MCF 10A (cell line): Measurements from ENCODE around the gene CAVIN2. TPM values are rescaled to one million over a fixed set of nuclear protein-coding genes. Genes with fewer than 3 reads are reported as not detected.
A peak's percentile ranks its signal among the peaks of the same experiment; 100 is the strongest.

Source experiments
- Bru-seq: library from RNA; stranded (reverse); fragments of 400-500 nt; gene quantifications from one replicate; lab custom pipeline; 2021; lab: Mats Ljungman, UMichigan
- BruChase-seq, 2 experiments: library from RNA; stranded (reverse); fragments of 400-500 nt; gene quantifications; one replicate each; lab custom pipeline; 2021; lab: Mats Ljungman, UMichigan
- BruUV-seq: library from RNA; stranded (reverse); fragments of 400-500 nt; replicated peaks from 2 replicates; lab custom pipeline; 2021; lab: Mats Ljungman, UMichigan
- CTCF ChIA-PET: fragments of 300-600 bp; sonication (Branson Sonifier 250); formaldehyde crosslinking; extraction: SDS; loops from one replicate; lab custom pipeline; 2021; ENCODE audit warnings: antibody characterized with exemption, inconsistent platforms; lab: Yijun Ruan, JAX
- POLR2A ChIA-PET: fragments of 300-600, 350-650 bp; sonication (Branson Sonifier 250); formaldehyde crosslinking; extraction: SDS; loops from one replicate; lab custom pipeline; 2020; ENCODE audit warnings: antibody characterized with exemption, inconsistent platforms; lab: Yijun Ruan, JAX
- DNase-seq: peaks from one replicate; pipeline ENCODE4 v3.0.0-alpha.2; 2018; ENCODE audit not compliant: unreplicated experiment
- H3K27ac Mint-ChIP-seq: one replicate; pipeline ENCODE4 v1.8.0; 2022; ENCODE audit warnings: mild to moderate bottlenecking, low read depth, mixed read lengths; ENCODE audit not compliant: unreplicated experiment
- H3K27me3 Mint-ChIP-seq: one replicate; pipeline ENCODE4 v1.8.0; 2022; ENCODE audit warnings: mixed read lengths; ENCODE audit not compliant: insufficient read depth, unreplicated experiment
- H3K36me3 Mint-ChIP-seq: one replicate; pipeline ENCODE4 v1.8.0; 2022; ENCODE audit warnings: mild to moderate bottlenecking, moderate library complexity, mixed read lengths; ENCODE audit not compliant: insufficient read depth, unreplicated experiment
- H3K4me1 Mint-ChIP-seq: one replicate; pipeline ENCODE4 v1.8.0; 2022; ENCODE audit warnings: mixed read lengths; ENCODE audit not compliant: insufficient read depth, unreplicated experiment
- H3K4me3 Mint-ChIP-seq: one replicate; pipeline ENCODE4 v1.8.0; 2022; ENCODE audit warnings: mild to moderate bottlenecking, moderate library complexity, mixed read lengths; ENCODE audit not compliant: unreplicated experiment
- H3K9me3 Mint-ChIP-seq: one replicate; pipeline ENCODE4 v1.8.0; 2022; ENCODE audit warnings: mixed read lengths; ENCODE audit not compliant: unreplicated experiment
- intact Hi-C: fragments of 100-400 bp; cut with micrococcal nuclease; formaldehyde crosslinking; loops from 2 replicates; pipeline ENCODE4 v1.14.1; 2022
- long read RNA-seq: library from polyadenylated mRNA; stranded (forward); transcript quantifications from one replicate; pipeline ENCODE4 v2.0.0, GENCODE V29; 2022
- total RNA-seq: library from RNA; stranded (reverse); gene quantifications from 2 replicates; pipeline ENCODE4 v1.2.3, GENCODE V29; 2022
- TF ChIP-seq, protein P1 (sequence below): fragments of 200-600 bp; IDR thresholded peaks from one replicate; pipeline ENCODE4 v1.8.0; 2022; ENCODE audit warnings: antibody characterized with exemption, mild to moderate bottlenecking; ENCODE audit not compliant: unreplicated experiment

Gene CAVIN2, protein sequence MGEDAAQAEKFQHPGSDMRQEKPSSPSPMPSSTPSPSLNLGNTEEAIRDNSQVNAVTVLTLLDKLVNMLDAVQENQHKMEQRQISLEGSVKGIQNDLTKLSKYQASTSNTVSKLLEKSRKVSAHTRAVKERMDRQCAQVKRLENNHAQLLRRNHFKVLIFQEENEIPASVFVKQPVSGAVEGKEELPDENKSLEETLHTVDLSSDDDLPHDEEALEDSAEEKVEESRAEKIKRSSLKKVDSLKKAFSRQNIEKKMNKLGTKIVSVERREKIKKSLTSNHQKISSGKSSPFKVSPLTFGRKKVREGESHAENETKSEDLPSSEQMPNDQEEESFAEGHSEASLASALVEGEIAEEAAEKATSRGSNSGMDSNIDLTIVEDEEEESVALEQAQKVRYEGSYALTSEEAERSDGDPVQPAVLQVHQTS
- 14.7 and 16.4 TPM in 2 replicates for total RNA-seq
- Bru-seq, nascent RNA: percentile 70 among the genes with signal in this experiment
- percentile 73 among the genes with signal in this experiment for BruChase-seq, experiment 1, labeled RNA remaining after a 6-hour chase
- BruChase-seq, experiment 2, labeled RNA remaining after a 2-hour chase: percentile 70 among the genes with signal in this experiment
- long read RNA-seq, transcript CAVIN2-201 (2 exons, 3,229 nt): major isoform, 133 of 135 reads
- long read RNA-seq, partial matches to known transcripts: 0 of 135 reads
- long read RNA-seq, other reads (novel, unspliced or antisense): 2 of 135 reads

DNA sequence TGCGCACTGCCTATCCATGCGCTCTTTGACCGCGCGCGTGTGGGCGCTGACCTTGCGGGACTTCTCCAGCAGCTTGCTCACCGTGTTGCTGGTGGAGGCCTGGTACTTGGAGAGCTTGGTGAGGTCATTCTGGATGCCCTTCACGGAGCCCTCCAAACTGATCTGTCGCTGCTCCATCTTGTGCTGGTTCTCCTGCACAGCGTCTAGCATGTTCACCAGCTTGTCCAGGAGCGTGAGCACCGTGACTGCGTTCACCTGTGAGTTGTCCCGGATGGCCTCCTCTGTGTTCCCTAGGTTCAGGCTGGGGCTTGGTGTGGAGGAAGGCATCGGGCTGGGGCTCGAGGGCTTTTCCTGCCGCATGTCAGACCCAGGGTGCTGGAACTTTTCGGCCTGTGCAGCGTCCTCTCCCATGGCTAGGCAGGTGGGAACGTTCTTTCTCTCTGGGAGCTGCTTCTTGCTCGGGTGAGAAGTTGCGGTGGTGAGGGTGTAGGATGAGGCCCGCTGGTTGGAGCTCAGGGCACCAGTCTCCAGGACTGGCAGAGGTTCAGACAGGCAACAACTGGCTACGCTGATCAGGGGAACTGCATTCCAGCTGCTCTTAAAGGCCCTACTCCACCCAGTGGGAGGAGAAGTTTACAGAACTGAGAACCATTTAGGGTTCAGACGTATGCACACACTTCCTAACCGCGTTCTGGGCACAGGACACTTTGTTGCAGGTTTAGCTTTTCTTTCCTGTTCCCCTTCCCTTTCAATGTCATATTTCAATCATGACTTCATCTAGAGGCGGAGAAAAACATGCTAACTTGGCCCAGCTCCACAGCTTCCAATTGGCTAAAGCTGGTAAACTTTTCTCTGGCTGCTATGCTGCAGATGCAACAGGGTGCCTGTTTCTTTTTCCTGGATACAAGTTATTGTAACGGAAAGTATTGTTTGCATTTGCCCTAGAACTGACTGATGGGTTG lies at the start of gene CAVIN2:
Gene CAVIN2 (minus strand): TSS at position 574 of the 962 bp plus-strand sequence. CDS start 163 bp downstream, at position 411.
- POLR2A ChIA-PET: interaction anchor here (0.6 to 5.6 kb wide), 43 partner anchors 8 to 966 kb away, joined by 3 to 121 read pairs (median 4); partner anchors contain the start of genes GLS and NABP1
- Mint-ChIP-seq H3K9me3 (no peaks in the 10 kb centered on the region), H3K27ac (peak within 1 kb of the TSS; percentile 86), H3K4me1 (peaks cover 35% of the 10 kb centered on the region), H3K36me3 (peaks cover 15% of the 10 kb centered on the region), H3K4me3 (peak within 1 kb of the TSS; percentile 90), H3K27me3 (no peaks in the 10 kb centered on the region)
- BruUV-seq: TSS peak; percentile 39
- intact Hi-C loops: loop anchor here (2.0 to 10.0 kb wide), 3 partner anchors 48 to 158 kb away; no protein-coding TSS in a partner anchor
- TF ChIP-seq, protein P1, sequence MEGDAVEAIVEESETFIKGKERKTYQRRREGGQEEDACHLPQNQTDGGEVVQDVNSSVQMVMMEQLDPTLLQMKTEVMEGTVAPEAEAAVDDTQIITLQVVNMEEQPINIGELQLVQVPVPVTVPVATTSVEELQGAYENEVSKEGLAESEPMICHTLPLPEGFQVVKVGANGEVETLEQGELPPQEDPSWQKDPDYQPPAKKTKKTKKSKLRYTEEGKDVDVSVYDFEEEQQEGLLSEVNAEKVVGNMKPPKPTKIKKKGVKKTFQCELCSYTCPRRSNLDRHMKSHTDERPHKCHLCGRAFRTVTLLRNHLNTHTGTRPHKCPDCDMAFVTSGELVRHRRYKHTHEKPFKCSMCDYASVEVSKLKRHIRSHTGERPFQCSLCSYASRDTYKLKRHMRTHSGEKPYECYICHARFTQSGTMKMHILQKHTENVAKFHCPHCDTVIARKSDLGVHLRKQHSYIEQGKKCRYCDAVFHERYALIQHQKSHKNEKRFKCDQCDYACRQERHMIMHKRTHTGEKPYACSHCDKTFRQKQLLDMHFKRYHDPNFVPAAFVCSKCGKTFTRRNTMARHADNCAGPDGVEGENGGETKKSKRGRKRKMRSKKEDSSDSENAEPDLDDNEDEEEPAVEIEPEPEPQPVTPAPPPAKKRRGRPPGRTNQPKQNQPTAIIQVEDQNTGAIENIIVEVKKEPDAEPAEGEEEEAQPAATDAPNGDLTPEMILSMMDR: no peak
- DNase-seq: peak; percentile 95
- CTCF ChIA-PET: interaction anchor here (0.5 to 3.7 kb wide), 23 partner anchors 10 to 498 kb away, joined by 3 to 24 read pairs (median 4); no protein-coding TSS in a partner anchor

DNA sequence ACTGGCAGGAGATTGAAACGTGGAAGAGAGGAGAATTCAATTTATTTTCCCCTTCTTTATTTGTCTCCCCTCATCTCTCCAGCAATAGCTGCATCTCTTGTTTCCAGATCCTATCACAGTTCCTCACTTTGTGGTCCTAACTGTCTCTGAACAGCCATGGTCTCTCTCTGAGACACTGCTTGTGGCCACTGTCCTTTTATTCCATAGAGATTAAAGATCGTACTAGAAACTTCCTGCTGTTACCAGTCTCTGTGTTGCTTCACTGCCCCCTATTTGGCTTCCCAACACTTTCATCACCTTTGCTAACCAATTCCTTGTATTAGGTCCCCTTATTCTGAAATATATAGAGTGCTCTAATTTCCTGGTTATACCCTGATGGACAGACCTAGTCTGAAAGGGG lies 48.9 kb upstream of the CAVIN2 start:
- H3K9me3 Mint-ChIP-seq: no peaks in the 10 kb centered on the region
- peak; percentile 38 for DNase-seq
- H3K27ac Mint-ChIP-seq: peak overlapping the region; percentile 87
- H3K4me3 Mint-ChIP-seq: peak overlapping the region; percentile 26
- TF ChIP-seq, protein P1: no peak
- H3K36me3 Mint-ChIP-seq: no peaks in the 10 kb centered on the region
- peaks cover 52% of the 10 kb centered on the region for H3K4me1 Mint-ChIP-seq
- H3K27me3 Mint-ChIP-seq: no peaks in the 10 kb centered on the region
- ChIA-PET POLR2A (interaction anchor here (0.7 to 6.9 kb wide), 8 partner anchors 11 to 216 kb away, joined by 3 to 121 read pairs (median 5); partner anchors contain the start of gene CAVIN2), CTCF (interaction anchor here (1.0 to 3.5 kb wide), 6 partner anchors 26 to 329 kb away, joined by 3 to 23 read pairs (median 5); no protein-coding TSS in a partner anchor)
- BruUV-seq: no TSS peak
- intact Hi-C loops: loop anchor here (2.0 kb wide), 1 partner anchor 49 kb away; the partner anchor contains the start of gene CAVIN2

DNA sequence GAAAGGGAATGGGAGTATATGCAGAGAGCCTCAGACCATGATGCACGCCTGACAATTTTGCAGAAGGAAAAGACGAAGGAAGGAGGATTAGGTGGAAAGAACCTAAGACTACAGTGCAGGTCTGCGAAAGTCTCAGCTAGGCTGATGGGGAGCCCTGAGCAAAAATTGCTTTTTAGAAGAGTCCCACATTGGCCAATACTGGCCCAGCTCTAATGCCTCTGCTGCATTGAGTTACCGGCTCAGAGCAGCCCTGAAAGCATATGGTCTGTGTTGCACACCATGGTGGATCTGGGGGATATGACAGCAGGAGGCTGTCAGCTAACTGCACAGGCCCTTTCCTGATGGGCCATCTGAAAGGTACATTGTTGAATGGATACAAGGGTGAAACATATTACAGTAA lies 48.3 kb upstream of the CAVIN2 start:
- Mint-ChIP-seq H3K27ac (peak overlapping the region; percentile 87), H3K4me3 (peak overlapping the region; percentile 26), H3K9me3 (no peaks in the 10 kb centered on the region), H3K36me3 (no peaks in the 10 kb centered on the region), H3K4me1 (peaks cover 47% of the 10 kb centered on the region), H3K27me3 (no peaks in the 10 kb centered on the region)
- ChIA-PET CTCF (interaction anchor here (0.6 to 3.5 kb wide), 9 partner anchors 11 to 267 kb away, joined by 3 to 23 read pairs (median 4); no protein-coding TSS in a partner anchor), POLR2A (interaction anchor here (0.8 to 6.9 kb wide), 8 partner anchors 10 to 215 kb away, joined by 3 to 121 read pairs (median 5); partner anchors contain the start of gene CAVIN2)
- TF ChIP-seq, protein P1: no peak
- no peak for DNase-seq
- intact Hi-C loops: loop anchor here (2.0 kb wide), 1 partner anchor 48 kb away; the partner anchor contains the start of gene CAVIN2
- TSS peak; percentile 44 for BruUV-seq
